Neural progenitor cell (in vitro differentiated cells): ENCODE results near the gene TTC21A. TPM values are rescaled to one million over a fixed set of nuclear protein-coding genes. Genes with fewer than 3 reads are reported as not detected.

ENCODE experiments used
- DNase-seq: peaks from one replicate; pipeline ENCODE4 v3.0.0-alpha.2; 2016; ENCODE audit warnings: low spot score
- H2AFZ ChIP-seq: fragments of 200-600 bp; sonication (generic); replicated peaks from 2 replicates; pipeline ENCODE4 v1.6.1; 2016; ENCODE audit warnings: antibody characterized with exemption
- H3F3A ChIP-seq: fragments of 200-600 bp; sonication (generic); 2 replicates; pipeline ENCODE4 v1.6.1; 2016; ENCODE audit warnings: antibody characterized with exemption, low read depth
- H3K27ac ChIP-seq: fragments of 200-600 bp; sonication (generic); 2 replicates; pipeline ENCODE4 v1.5.1; 2016; ENCODE audit warnings: mild to moderate bottlenecking
- H3K27me3 ChIP-seq: fragments of 200-600 bp; sonication (generic); 2 replicates; pipeline ENCODE4 v1.6.1; 2016; ENCODE audit warnings: mild to moderate bottlenecking, moderate library complexity
- H3K36me3 ChIP-seq: fragments of 200-600 bp; sonication (generic); 2 replicates; pipeline ENCODE4 v1.5.1; 2016
- H3K4me1 ChIP-seq: fragments of 200-600 bp; sonication (generic); 2 replicates; pipeline ENCODE4 v1.6.1; 2016; ENCODE audit warnings: mixed run types
- H3K4me2 ChIP-seq: fragments of 200-600 bp; sonication (generic); 2 replicates; pipeline ENCODE4 v1.6.1; 2016
- H3K4me3 ChIP-seq: fragments of 200-600 bp; sonication (generic); 2 replicates; pipeline ENCODE4 v1.5.1; 2016
- H3K79me2 ChIP-seq: fragments of 200-600 bp; sonication (generic); 2 replicates; pipeline ENCODE4 v1.6.1; 2016; ENCODE audit warnings: low read depth
- H3K9ac ChIP-seq: fragments of 200-600 bp; sonication (generic); 2 replicates; pipeline ENCODE4 v1.6.1; 2016
- H3K9me3 ChIP-seq: fragments of 200-600 bp; sonication (generic); 2 replicates; pipeline ENCODE4 v1.5.1; 2016; ENCODE audit warnings: low read depth
- H4K20me1 ChIP-seq: fragments of 200-600 bp; sonication (generic); 2 replicates; pipeline ENCODE4 v1.6.1; 2016; ENCODE audit warnings: low read depth
- H3K27ac Mint-ChIP-seq: 3 replicates; pipeline ENCODE4 v1.8.0; 2021; ENCODE audit warnings: mixed read lengths
- H3K27me3 Mint-ChIP-seq: 2 replicates; pipeline ENCODE4 v1.8.0; 2022; ENCODE audit warnings: low read depth, mild to moderate bottlenecking, inconsistent platforms, moderate library complexity, mixed read lengths; ENCODE audit not compliant: insufficient read depth
- H3K36me3 Mint-ChIP-seq: 3 replicates; pipeline ENCODE4 v1.8.0; 2021; ENCODE audit warnings: mixed read lengths
- H3K4me1 Mint-ChIP-seq: 3 replicates; pipeline ENCODE4 v1.8.0; 2021; ENCODE audit warnings: mixed read lengths
- H3K4me3 Mint-ChIP-seq: 3 replicates; pipeline ENCODE4 v1.8.0; 2021; ENCODE audit warnings: mild to moderate bottlenecking, moderate library complexity, mixed read lengths
- H3K9me3 Mint-ChIP-seq: 3 replicates; pipeline ENCODE4 v1.8.0; 2020; ENCODE audit warnings: mixed read lengths
- CTCF ChIP-seq: fragments of 200-600 bp; sonication (generic); IDR thresholded peaks from 2 replicates; pipeline ENCODE4 v1.5.1; 2017; ENCODE audit warnings: antibody characterized with exemption, mild to moderate bottlenecking
- EZH2 ChIP-seq: fragments of 200-600 bp; sonication (generic); IDR thresholded peaks from 2 replicates; pipeline ENCODE4 v1.6.1; 2017; ENCODE audit warnings: antibody characterized with exemption, mild to moderate bottlenecking, moderate library complexity
- EZH2phosphoT487 ChIP-seq: fragments of 200-600 bp; sonication (generic); IDR thresholded peaks from 2 replicates; pipeline ENCODE4 v1.6.1; 2017; ENCODE audit warnings: antibody characterized with exemption
- total RNA-seq: library from RNA; depleted of rRNA; stranded (reverse); fragments of >200 nt; gene quantifications from 2 replicates; pipeline ENCODE4 v1.2.3, GENCODE V29; 2015; ENCODE audit warnings: low replicate concordance

Gene TTC21A
- total RNA-seq, 1 donor from 2014 or later: 1.2 TPM

DNA sequence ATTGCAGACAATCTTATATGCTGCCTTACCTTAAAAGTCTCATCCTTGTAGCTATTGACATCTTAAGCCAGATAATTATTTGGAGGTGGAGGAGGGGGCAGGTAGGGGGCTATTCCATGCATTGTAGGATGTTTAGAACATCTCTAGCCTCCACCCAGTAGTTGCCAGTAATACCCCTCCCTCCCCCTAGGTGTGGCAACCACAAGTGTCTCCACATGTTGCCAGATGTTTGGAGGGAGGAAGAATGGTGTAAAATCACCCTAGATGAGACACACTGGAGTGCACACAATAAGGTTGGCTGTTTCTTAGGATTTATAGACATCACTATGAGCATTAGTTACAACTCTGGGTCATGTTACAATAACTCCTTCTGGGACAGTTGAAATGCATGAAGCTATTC is 27.5 kb upstream of the TTC21A start:
- Histone ChIP-seq H4K20me1 (no peaks in the 10 kb centered on the region), H3K27ac (no peak overlapping the region), H3K9me3 (no peaks in the 10 kb centered on the region), H3K4me3 (no peak overlapping the region), H3K79me2 (no peaks in the 10 kb centered on the region), H3K27me3 (no peaks in the 10 kb centered on the region), H3K4me2 (no peak overlapping the region), H3K9ac (no peak overlapping the region), H3K4me1 (no peaks in the 10 kb centered on the region), H3K36me3 (peaks cover 4% of the 10 kb centered on the region), H2AFZ (no peak overlapping the region), H3F3A (no peaks in the 10 kb centered on the region)
- H3K4me1 Mint-ChIP-seq: no peaks in the 10 kb centered on the region
- no peaks in the 10 kb centered on the region for H3K9me3 Mint-ChIP-seq
- H3K36me3 Mint-ChIP-seq: peaks cover 29% of the 10 kb centered on the region
- no peak overlapping the region for H3K27ac Mint-ChIP-seq
- TF ChIP-seq CTCF (no peak), EZH2phosphoT487 (no peak), EZH2 (no peak)
- H3K4me3 Mint-ChIP-seq: no peak overlapping the region
- no peaks in the 10 kb centered on the region for H3K27me3 Mint-ChIP-seq
- no peak for DNase-seq

GRCh38 chr3:39082666-39083313 is 24.7 kb upstream of the TTC21A start:
- Mint-ChIP-seq H3K27me3 (no peaks in the 10 kb centered on the region), H3K9me3 (no peaks in the 10 kb centered on the region), H3K36me3 (peaks cover 25% of the 10 kb centered on the region), H3K27ac (no peak overlapping the region), H3K4me3 (no peak overlapping the region), H3K4me1 (no peaks in the 10 kb centered on the region)
- H3K4me1 ChIP-seq: no peaks in the 10 kb centered on the region
- no peak overlapping the region for H2AFZ ChIP-seq
- no peak for TF ChIP-seq EZH2
- TF ChIP-seq CTCF: no peak
- no peak for TF ChIP-seq EZH2phosphoT487
- H4K20me1 ChIP-seq: no peaks in the 10 kb centered on the region
- no peak overlapping the region for H3K4me2 ChIP-seq
- no peaks in the 10 kb centered on the region for H3F3A ChIP-seq
- no peaks in the 10 kb centered on the region for H3K9me3 ChIP-seq
- H3K36me3 ChIP-seq: peaks cover 5% of the 10 kb centered on the region
- no peaks in the 10 kb centered on the region for H3K79me2 ChIP-seq
- no peaks in the 10 kb centered on the region for H3K27me3 ChIP-seq
- DNase-seq: no peak
- H3K9ac ChIP-seq: no peak overlapping the region
- H3K4me3 ChIP-seq: no peak overlapping the region
- H3K27ac ChIP-seq: no peak overlapping the region

- Mint-ChIP-seq H3K27ac (no peak overlapping the region), H3K36me3 (peaks cover 25% of the 10 kb centered on the region), H3K9me3 (no peaks in the 10 kb centered on the region), H3K4me3 (no peak overlapping the region), H3K27me3 (no peaks in the 10 kb centered on the region), H3K4me1 (no peaks in the 10 kb centered on the region)
- H3K4me2 ChIP-seq: no peak overlapping the region
- no peak overlapping the region for H3K27ac ChIP-seq
- H3K79me2 ChIP-seq: no peaks in the 10 kb centered on the region
- H4K20me1 ChIP-seq: no peaks in the 10 kb centered on the region
- DNase-seq: no peak
- H3K9ac ChIP-seq: no peak overlapping the region
- H3K36me3 ChIP-seq: peaks cover 21% of the 10 kb centered on the region
- no peak overlapping the region for H3K4me3 ChIP-seq
- H3K4me1 ChIP-seq: no peaks in the 10 kb centered on the region
- H3K9me3 ChIP-seq: no peaks in the 10 kb centered on the region
- H3F3A ChIP-seq: no peaks in the 10 kb centered on the region
- no peaks in the 10 kb centered on the region for H3K27me3 ChIP-seq
- no peak overlapping the region for H2AFZ ChIP-seq
- TF ChIP-seq CTCF (no peak), EZH2phosphoT487 (no peak), EZH2 (no peak)
Observed at GRCh38 chr3:39086144-39086543, 21.3 kb upstream of the TTC21A start.
